Progenitor cell of endocrine pancreas (in vitro differentiated cells): ENCODE measurements around the gene AFG1L. TPM values are rescaled to one million over a fixed set of nuclear protein-coding genes. Genes with fewer than 3 reads are reported as not detected.
"Not testable (repeated sequence)": the region's sequence is repeated elsewhere in the genome, so short reads cannot be mapped to it uniquely, and the experiment has no call there.

Experiments
- DNase-seq: peaks from one replicate; pipeline ENCODE4 v3.0.0; 2021; ENCODE audit warnings: low spot score; ENCODE audit not compliant: unreplicated experiment
- H3K27ac Mint-ChIP-seq: 2 replicates; pipeline ENCODE4 v1.8.0; 2021; ENCODE audit warnings: mild to moderate bottlenecking, moderate library complexity, mixed read lengths
- H3K27me3 Mint-ChIP-seq: 2 replicates; pipeline ENCODE4 v1.8.0; 2021; ENCODE audit warnings: mixed read lengths
- H3K36me3 Mint-ChIP-seq: 2 replicates; pipeline ENCODE4 v1.8.0; 2022; ENCODE audit warnings: mixed read lengths; ENCODE audit not compliant: insufficient read depth
- H3K4me1 Mint-ChIP-seq: 2 replicates; pipeline ENCODE4 v1.8.0; 2021; ENCODE audit warnings: low read depth, mixed read lengths
- H3K4me3 Mint-ChIP-seq: 2 replicates; pipeline ENCODE4 v1.8.0; 2021; ENCODE audit warnings: low read depth, mild to moderate bottlenecking, moderate library complexity, mixed read lengths
- H3K9me3 Mint-ChIP-seq: 2 replicates; pipeline ENCODE4 v1.8.0; 2021; ENCODE audit warnings: low read depth, mixed read lengths
- CTCF ChIP-seq: fragments of 200-600 bp; sonication (generic); IDR thresholded peaks from one replicate; pipeline ENCODE4 v1.5.0; 2021; ENCODE audit warnings: antibody characterized with exemption, mild to moderate bottlenecking; ENCODE audit not compliant: unreplicated experiment
- total RNA-seq: library from RNA; stranded (reverse); gene quantifications from 2 replicates; pipeline ENCODE4 v1.2.1, GENCODE V29; 2021

The AFG1L gene
- total RNA-seq, 1 donor from 2014 or later = 9.6 TPM

GRCh38 chr6:108531332-108531731, 236.5 kb downstream of the AFG1L start:
- no peaks in the 10 kb centered on the region for H3K36me3 Mint-ChIP-seq
- DNase-seq = no peak
- no peak overlapping the region for H3K27ac Mint-ChIP-seq
- no peak overlapping the region for H3K4me3 Mint-ChIP-seq
- peaks cover 20% of the 10 kb centered on the region for H3K27me3 Mint-ChIP-seq
- TF ChIP-seq CTCF = peak; percentile 31
- no peaks in the 10 kb centered on the region for H3K9me3 Mint-ChIP-seq
- H3K4me1 Mint-ChIP-seq = no peaks in the 10 kb centered on the region

GRCh38 chr6:108535114-108535742, 240.4 kb downstream of the AFG1L start:
- Mint-ChIP-seq H3K4me3 (no peak overlapping the region), H3K27me3 (peaks cover 15% of the 10 kb centered on the region), H3K4me1 (no peaks in the 10 kb centered on the region), H3K27ac (no peak overlapping the region), H3K36me3 (peaks cover 2% of the 10 kb centered on the region), H3K9me3 (peaks cover 5% of the 10 kb centered on the region)
- no peak for TF ChIP-seq CTCF
- DNase-seq = no peak

- not testable (repeated sequence) for H3K4me1 Mint-ChIP-seq, H3K36me3 Mint-ChIP-seq, H3K4me3 Mint-ChIP-seq
Observed at GRCh38 chr6:108535920-108536535, 241.2 kb downstream of the AFG1L start.

GRCh38 chr6:108541843-108542759, 247.2 kb downstream of the AFG1L start:
- peak; percentile 95 for TF ChIP-seq CTCF
- peak; percentile 56 for DNase-seq
- Mint-ChIP-seq H3K9me3 (peaks cover 5% of the 10 kb centered on the region), H3K36me3 (peaks cover 2% of the 10 kb centered on the region), H3K4me3 (no peak overlapping the region), H3K4me1 (peaks cover 7% of the 10 kb centered on the region), H3K27me3 (peaks cover 9% of the 10 kb centered on the region), H3K27ac (no peak overlapping the region)

More at GRCh38 chr6:108535920-108536535, 241.2 kb downstream of the AFG1L start:
- not testable (repeated sequence) for DNase-seq, H3K27ac Mint-ChIP-seq, H3K9me3 Mint-ChIP-seq
- peaks cover 15% of the 10 kb centered on the region for H3K27me3 Mint-ChIP-seq

- peaks cover 2% of the 10 kb centered on the region for H3K36me3 Mint-ChIP-seq
- no peak for DNase-seq
- peaks cover 7% of the 10 kb centered on the region for H3K4me1 Mint-ChIP-seq
- peaks cover 9% of the 10 kb centered on the region for H3K27me3 Mint-ChIP-seq
- peaks cover 5% of the 10 kb centered on the region for H3K9me3 Mint-ChIP-seq
- no peak overlapping the region for H3K4me3 Mint-ChIP-seq
- no peak for TF ChIP-seq CTCF
- no peak overlapping the region for H3K27ac Mint-ChIP-seq
Observed at GRCh38 chr6:108543175-108543940, 248.5 kb downstream of the AFG1L start.
